Breast epithelium (tissue), 3 donors: ENCODE results near the gene ERBIN.

ENCODE experiments used
- POLR2A ChIP-seq: fragments of 450-650 bp; IDR thresholded peaks from one replicate; pipeline ENCODE4 v1.6.1; 2016; ENCODE audit warnings: antibody characterized with exemption, mild to moderate bottlenecking, moderate library complexity
- POLR2AphosphoS5 ChIP-seq, 3 donors: sonication (generic); formaldehyde crosslinking; IDR thresholded peaks; one replicate each; pipeline ENCODE4 v1.6.1; 2017; ENCODE audit warnings: antibody characterized with exemption in 3 of 3
- TF ChIP-seq, protein P1 (sequence below), 3 donors: fragments of 450-650 bp; IDR thresholded peaks; one replicate each; pipeline ENCODE4 v1.5.1; 2016 to 2017; ENCODE audit warnings: antibody characterized with exemption in 3 of 3, mild to moderate bottlenecking in 3 of 3, moderate library complexity in 3 of 3

DNA sequence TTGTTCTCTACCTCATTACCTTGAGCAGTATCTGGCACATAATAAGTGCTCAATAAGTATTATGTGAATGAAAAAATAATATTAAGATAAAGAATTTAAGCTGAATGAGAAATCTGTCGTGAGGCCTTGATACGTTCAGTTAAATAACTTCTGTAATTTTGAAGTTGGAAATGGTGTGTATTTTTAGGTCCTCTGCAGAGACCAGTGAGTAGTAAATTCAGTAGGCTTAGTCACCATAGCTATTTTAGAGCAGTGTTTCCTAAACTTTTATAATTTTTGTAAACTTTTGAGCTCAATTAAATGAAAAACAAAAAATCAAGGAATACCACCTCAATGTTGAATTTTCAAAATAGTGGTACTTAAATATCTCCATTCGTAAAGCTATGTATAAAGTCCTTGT lies 25.0 kb downstream of the ERBIN start:
- TF ChIP-seq POLR2A: no peak
- TF ChIP-seq, protein P1, sequence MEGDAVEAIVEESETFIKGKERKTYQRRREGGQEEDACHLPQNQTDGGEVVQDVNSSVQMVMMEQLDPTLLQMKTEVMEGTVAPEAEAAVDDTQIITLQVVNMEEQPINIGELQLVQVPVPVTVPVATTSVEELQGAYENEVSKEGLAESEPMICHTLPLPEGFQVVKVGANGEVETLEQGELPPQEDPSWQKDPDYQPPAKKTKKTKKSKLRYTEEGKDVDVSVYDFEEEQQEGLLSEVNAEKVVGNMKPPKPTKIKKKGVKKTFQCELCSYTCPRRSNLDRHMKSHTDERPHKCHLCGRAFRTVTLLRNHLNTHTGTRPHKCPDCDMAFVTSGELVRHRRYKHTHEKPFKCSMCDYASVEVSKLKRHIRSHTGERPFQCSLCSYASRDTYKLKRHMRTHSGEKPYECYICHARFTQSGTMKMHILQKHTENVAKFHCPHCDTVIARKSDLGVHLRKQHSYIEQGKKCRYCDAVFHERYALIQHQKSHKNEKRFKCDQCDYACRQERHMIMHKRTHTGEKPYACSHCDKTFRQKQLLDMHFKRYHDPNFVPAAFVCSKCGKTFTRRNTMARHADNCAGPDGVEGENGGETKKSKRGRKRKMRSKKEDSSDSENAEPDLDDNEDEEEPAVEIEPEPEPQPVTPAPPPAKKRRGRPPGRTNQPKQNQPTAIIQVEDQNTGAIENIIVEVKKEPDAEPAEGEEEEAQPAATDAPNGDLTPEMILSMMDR (IDR thresholded peaks at IDR 0.05): no peak
- no peak for TF ChIP-seq POLR2AphosphoS5 (IDR thresholded peaks at IDR 0.05)
